Measurements from ENCODE around the gene DBX2. TPM values are rescaled to one million over a fixed set of nuclear protein-coding genes. Genes with fewer than 3 reads are reported as not detected.

Gene DBX2
- total and polyA plus RNA-seq, 2 donors (not counting 1 experiment from before 2014, with no cell fraction given) = not detected

- H3K9me3 ChIP-seq (ENCODE audit: control extremely low read depth in 1 of 3, control insufficient read depth in 2 of 3, insufficient read depth in 1 of 3, low read length in 2 of 3) = no peaks in the 10 kb centered on the region
- 100% methylated on average over 2 of the region's 5 CpGs for WGBS (ENCODE audit: insufficient coverage)
- Mint-ChIP-seq H3K27me3 (no peaks in the 10 kb centered on the region), H3K4me1 (no peaks in the 10 kb centered on the region), H3K27ac (no peak overlapping the region), H3K9me3 (ENCODE audit: insufficient read depth) (no peaks in the 10 kb centered on the region), H3K4me3 (no peak overlapping the region)
- H3K4me1 ChIP-seq (ENCODE audit: control insufficient read depth in 2 of 2, insufficient read depth in 2 of 2, low read length in 2 of 2) = no peaks in the 10 kb centered on the region
- ChIA-PET CTCF (interaction anchor here (1.0 kb wide), 1 partner anchor 49 kb away, joined by 3 read pairs; no protein-coding TSS in a partner anchor), POLR2A (no interaction called here)
- intact Hi-C loops (cut with micrococcal nuclease) = no loop called here
- no peak overlapping the region for H2AFZ ChIP-seq (ENCODE audit: insufficient read depth, low read depth, low read length, poor library complexity, severe bottlenecking)
- no peak for TF ChIP-seq CTCF (IDR thresholded peaks at IDR 0.05)
- DNase-seq (no peak), ATAC-seq (ENCODE audit: low read depth) (no peak)
- H3K36me3 ChIP-seq (replicated peaks in 1 of 2; ENCODE audit: control extremely low read depth in 1 of 2, control insufficient read depth in 1 of 2, extremely low read depth in 1 of 2, insufficient read depth in 2 of 2, low read length in 1 of 2) = no peaks in the 10 kb centered on the region
- no peak overlapping the region for H3K4me3 ChIP-seq (ENCODE audit: control extremely low read depth in 1 of 5, extremely low read depth in 1 of 5, insufficient read depth in 1 of 5, low read depth in 2 of 5, low read length in 4 of 5)
- H3K27ac ChIP-seq (ENCODE audit: low read length in 2 of 2) = no peak overlapping the region
- H3K27me3 ChIP-seq (replicated peaks in 1 of 4; ENCODE audit: control extremely low read depth in 1 of 4, control insufficient read depth in 3 of 4, insufficient read depth in 4 of 4, low read length in 3 of 4) = no peaks in the 10 kb centered on the region
- H3K4me2 ChIP-seq (replicated peaks; ENCODE audit: low read depth, low read length, poor library complexity, severe bottlenecking) = no peak overlapping the region
- no peak overlapping the region for H3K9ac ChIP-seq (ENCODE audit: low read length)
- H4K20me1 ChIP-seq (ENCODE audit: control insufficient read depth, insufficient read depth, low read length, poor library complexity, severe bottlenecking) = no peaks in the 10 kb centered on the region
- no peaks in the 10 kb centered on the region for H3K79me2 ChIP-seq (ENCODE audit: control insufficient read depth, insufficient read depth, low read length)
Observed at GRCh38 chr12:44979918-44980317, 71.0 kb downstream of the DBX2 start.

- intact Hi-C loops (cut with micrococcal nuclease) = no loop called here
- Histone ChIP-seq H2AFZ (ENCODE audit: insufficient read depth, low read depth, low read length, poor library complexity, severe bottlenecking) (no peak overlapping the region), H3K9ac (ENCODE audit: low read length) (no peak overlapping the region), H3K4me2 (replicated peaks; ENCODE audit: low read depth, low read length, poor library complexity, severe bottlenecking) (no peak overlapping the region), H3K27me3 (replicated peaks in 1 of 4; ENCODE audit: control extremely low read depth in 1 of 4, control insufficient read depth in 3 of 4, insufficient read depth in 4 of 4, low read length in 3 of 4) (no peaks in the 10 kb centered on the region), H3K4me1 (ENCODE audit: control insufficient read depth in 2 of 2, insufficient read depth in 2 of 2, low read length in 2 of 2) (no peaks in the 10 kb centered on the region), H3K79me2 (ENCODE audit: control insufficient read depth, insufficient read depth, low read length) (no peaks in the 10 kb centered on the region), H3K9me3 (ENCODE audit: control extremely low read depth in 1 of 3, control insufficient read depth in 2 of 3, insufficient read depth in 1 of 3, low read length in 2 of 3) (no peaks in the 10 kb centered on the region), H3K27ac (ENCODE audit: low read length in 2 of 2) (no peak overlapping the region), H4K20me1 (ENCODE audit: control insufficient read depth, insufficient read depth, low read length, poor library complexity, severe bottlenecking) (no peaks in the 10 kb centered on the region), H3K4me3 (ENCODE audit: control extremely low read depth in 1 of 5, extremely low read depth in 1 of 5, insufficient read depth in 1 of 5, low read depth in 2 of 5, low read length in 4 of 5) (no peak overlapping the region), H3K36me3 (replicated peaks in 1 of 2; ENCODE audit: control extremely low read depth in 1 of 2, control insufficient read depth in 1 of 2, extremely low read depth in 1 of 2, insufficient read depth in 2 of 2, low read length in 1 of 2) (no peaks in the 10 kb centered on the region)
- Mint-ChIP-seq H3K4me1 (no peaks in the 10 kb centered on the region), H3K27me3 (no peaks in the 10 kb centered on the region), H3K27ac (no peak overlapping the region), H3K4me3 (no peak overlapping the region), H3K9me3 (ENCODE audit: insufficient read depth) (peaks cover 3% of the 10 kb centered on the region)
- ChIA-PET CTCF (no interaction called here), POLR2A (no interaction called here)
- ATAC-seq (ENCODE audit: low read depth) (no peak), DNase-seq (no peak)
- no peak for TF ChIP-seq CTCF (IDR thresholded peaks at IDR 0.05)
Observed at GRCh38 chr12:44976246-44976645, 74.7 kb downstream of the DBX2 start.

Measured in B cell (primary cell).